Neural progenitor cell (in vitro differentiated cells): ENCODE results near the gene FBXW4. TPM values are rescaled to one million over a fixed set of nuclear protein-coding genes. Genes with fewer than 3 reads are reported as not detected.

ENCODE experiments used
- DNase-seq: peaks from one replicate; pipeline ENCODE4 v3.0.0-alpha.2; 2016; ENCODE audit warnings: low spot score
- H2AFZ ChIP-seq: fragments of 200-600 bp; sonication (generic); replicated peaks from 2 replicates; pipeline ENCODE4 v1.6.1; 2016; ENCODE audit warnings: antibody characterized with exemption
- H3F3A ChIP-seq: fragments of 200-600 bp; sonication (generic); 2 replicates; pipeline ENCODE4 v1.6.1; 2016; ENCODE audit warnings: antibody characterized with exemption, low read depth
- H3K27ac ChIP-seq: fragments of 200-600 bp; sonication (generic); 2 replicates; pipeline ENCODE4 v1.5.1; 2016; ENCODE audit warnings: mild to moderate bottlenecking
- H3K27me3 ChIP-seq: fragments of 200-600 bp; sonication (generic); 2 replicates; pipeline ENCODE4 v1.6.1; 2016; ENCODE audit warnings: mild to moderate bottlenecking, moderate library complexity
- H3K36me3 ChIP-seq: fragments of 200-600 bp; sonication (generic); 2 replicates; pipeline ENCODE4 v1.5.1; 2016
- H3K4me1 ChIP-seq: fragments of 200-600 bp; sonication (generic); 2 replicates; pipeline ENCODE4 v1.6.1; 2016; ENCODE audit warnings: mixed run types
- H3K4me2 ChIP-seq: fragments of 200-600 bp; sonication (generic); 2 replicates; pipeline ENCODE4 v1.6.1; 2016
- H3K4me3 ChIP-seq: fragments of 200-600 bp; sonication (generic); 2 replicates; pipeline ENCODE4 v1.5.1; 2016
- H3K79me2 ChIP-seq: fragments of 200-600 bp; sonication (generic); 2 replicates; pipeline ENCODE4 v1.6.1; 2016; ENCODE audit warnings: low read depth
- H3K9ac ChIP-seq: fragments of 200-600 bp; sonication (generic); 2 replicates; pipeline ENCODE4 v1.6.1; 2016
- H3K9me3 ChIP-seq: fragments of 200-600 bp; sonication (generic); 2 replicates; pipeline ENCODE4 v1.5.1; 2016; ENCODE audit warnings: low read depth
- H4K20me1 ChIP-seq: fragments of 200-600 bp; sonication (generic); 2 replicates; pipeline ENCODE4 v1.6.1; 2016; ENCODE audit warnings: low read depth
- H3K27ac Mint-ChIP-seq: 3 replicates; pipeline ENCODE4 v1.8.0; 2021; ENCODE audit warnings: mixed read lengths
- H3K27me3 Mint-ChIP-seq: 2 replicates; pipeline ENCODE4 v1.8.0; 2022; ENCODE audit warnings: low read depth, mild to moderate bottlenecking, inconsistent platforms, moderate library complexity, mixed read lengths; ENCODE audit not compliant: insufficient read depth
- H3K36me3 Mint-ChIP-seq: 3 replicates; pipeline ENCODE4 v1.8.0; 2021; ENCODE audit warnings: mixed read lengths
- H3K4me1 Mint-ChIP-seq: 3 replicates; pipeline ENCODE4 v1.8.0; 2021; ENCODE audit warnings: mixed read lengths
- H3K4me3 Mint-ChIP-seq: 3 replicates; pipeline ENCODE4 v1.8.0; 2021; ENCODE audit warnings: mild to moderate bottlenecking, moderate library complexity, mixed read lengths
- H3K9me3 Mint-ChIP-seq: 3 replicates; pipeline ENCODE4 v1.8.0; 2020; ENCODE audit warnings: mixed read lengths
- CTCF ChIP-seq: fragments of 200-600 bp; sonication (generic); IDR thresholded peaks from 2 replicates; pipeline ENCODE4 v1.5.1; 2017; ENCODE audit warnings: antibody characterized with exemption, mild to moderate bottlenecking
- EZH2 ChIP-seq: fragments of 200-600 bp; sonication (generic); IDR thresholded peaks from 2 replicates; pipeline ENCODE4 v1.6.1; 2017; ENCODE audit warnings: antibody characterized with exemption, mild to moderate bottlenecking, moderate library complexity
- EZH2phosphoT487 ChIP-seq: fragments of 200-600 bp; sonication (generic); IDR thresholded peaks from 2 replicates; pipeline ENCODE4 v1.6.1; 2017; ENCODE audit warnings: antibody characterized with exemption
- total RNA-seq: library from RNA; depleted of rRNA; stranded (reverse); fragments of >200 nt; gene quantifications from 2 replicates; pipeline ENCODE4 v1.2.3, GENCODE V29; 2015; ENCODE audit warnings: low replicate concordance

The FBXW4 gene
- total RNA-seq, 1 donor from 2014 or later, result 36.3 TPM

- Histone ChIP-seq H3K79me2 (no peaks in the 10 kb centered on the region), H3F3A (peaks cover 24% of the 10 kb centered on the region), H3K9me3 (no peaks in the 10 kb centered on the region), H3K27me3 (peaks cover 79% of the 10 kb centered on the region), H4K20me1 (no peaks in the 10 kb centered on the region), H3K4me1 (peaks cover 18% of the 10 kb centered on the region), H3K9ac (no peak overlapping the region), H3K4me2 (no peak overlapping the region), H3K4me3 (no peak overlapping the region), H3K27ac (no peak overlapping the region), H2AFZ (no peak overlapping the region), H3K36me3 (no peaks in the 10 kb centered on the region)
- H3K9me3 Mint-ChIP-seq, result no peaks in the 10 kb centered on the region
- no peak for TF ChIP-seq EZH2phosphoT487
- no peak for TF ChIP-seq EZH2
- TF ChIP-seq CTCF, result no peak
- H3K27ac Mint-ChIP-seq, result no peak overlapping the region
- peaks cover 40% of the 10 kb centered on the region for H3K27me3 Mint-ChIP-seq
- DNase-seq, result no peak
- peaks cover 16% of the 10 kb centered on the region for H3K4me1 Mint-ChIP-seq
- no peaks in the 10 kb centered on the region for H3K36me3 Mint-ChIP-seq
- no peak overlapping the region for H3K4me3 Mint-ChIP-seq
Measured at GRCh38 chr10:101567165-101568006, 127.6 kb downstream of the FBXW4 start.

GRCh38 chr10:101566333-101567164 lies 128.4 kb downstream of the FBXW4 start:
- DNase-seq, result peak; percentile 78
- peaks cover 71% of the 10 kb centered on the region for H3K27me3 ChIP-seq

GRCh38 chr10:101565936-101566332 lies 129.0 kb downstream of the FBXW4 start:
- Histone ChIP-seq H3F3A (peaks cover 21% of the 10 kb centered on the region), H3K4me2 (peak overlapping the region; percentile 56), H3K9me3 (no peaks in the 10 kb centered on the region), H3K4me3 (no peak overlapping the region), H2AFZ (no peak overlapping the region), H4K20me1 (no peaks in the 10 kb centered on the region), H3K27me3 (peaks cover 65% of the 10 kb centered on the region), H3K79me2 (no peaks in the 10 kb centered on the region), H3K36me3 (no peaks in the 10 kb centered on the region), H3K27ac (no peak overlapping the region), H3K9ac (no peak overlapping the region), H3K4me1 (peaks cover 18% of the 10 kb centered on the region)
- no peak for TF ChIP-seq EZH2phosphoT487
- no peak for TF ChIP-seq CTCF
- TF ChIP-seq EZH2, result no peak
- Mint-ChIP-seq H3K4me1 (peaks cover 14% of the 10 kb centered on the region), H3K36me3 (no peaks in the 10 kb centered on the region), H3K27ac (no peak overlapping the region), H3K27me3 (peaks cover 32% of the 10 kb centered on the region), H3K9me3 (no peaks in the 10 kb centered on the region), H3K4me3 (peak overlapping the region; percentile 62)
- no peak for DNase-seq

More at GRCh38 chr10:101566333-101567164, 128.4 kb downstream of the FBXW4 start:
- Histone ChIP-seq H3K27ac (no peak overlapping the region), H3K9me3 (no peaks in the 10 kb centered on the region), H3K4me2 (peak overlapping the region; percentile 56), H3K9ac (no peak overlapping the region), H3K4me1 (peaks cover 18% of the 10 kb centered on the region), H4K20me1 (no peaks in the 10 kb centered on the region), H2AFZ (no peak overlapping the region), H3F3A (peaks cover 24% of the 10 kb centered on the region), H3K4me3 (no peak overlapping the region), H3K36me3 (no peaks in the 10 kb centered on the region), H3K79me2 (no peaks in the 10 kb centered on the region)
- Mint-ChIP-seq H3K27me3 (peaks cover 37% of the 10 kb centered on the region), H3K9me3 (no peaks in the 10 kb centered on the region), H3K4me3 (peak overlapping the region; percentile 62), H3K27ac (peak overlapping the region; percentile 4), H3K36me3 (no peaks in the 10 kb centered on the region), H3K4me1 (peaks cover 16% of the 10 kb centered on the region)
- TF ChIP-seq CTCF, result no peak
- TF ChIP-seq EZH2phosphoT487, result no peak
- no peak for TF ChIP-seq EZH2
